Activated CD4-positive, alpha-beta T cell treated with anti-CD3 and anti-CD28 coated beads, Interleukin-2, Interleukin-6, amounts not matched to agents 100 ng/mL and 50 ng/mL, durations not matched to agents 16 hours and 8 hours (primary cell): ENCODE results near the gene LTBP1.
A peak's percentile ranks its signal among the peaks of the same experiment; 100 is the strongest.

Experiments used
- DNase-seq: peaks from one replicate; pipeline ENCODE4 v3.0.0-alpha.2; 2020

The LTBP1 gene

GRCh38 chr2:33284287-33284686, 337.5 kb downstream of the LTBP1 start:
- no peak for DNase-seq

- DNase-seq = no peak
Observed at GRCh38 chr2:33287507-33288005, 340.8 kb downstream of the LTBP1 start.

- no peak for DNase-seq
Observed at GRCh38 chr2:33288011-33288410, 341.3 kb downstream of the LTBP1 start.

GRCh38 chr2:33289961-33290360, 343.2 kb downstream of the LTBP1 start:
- no peak for DNase-seq

GRCh38 chr2:33291278-33292013, 344.7 kb downstream of the LTBP1 start:
- no peak for DNase-seq

GRCh38 chr2:33292063-33292462, 345.3 kb downstream of the LTBP1 start:
- no peak for DNase-seq

- DNase-seq = no peak
Observed at GRCh38 chr2:33292981-33293595, 346.3 kb downstream of the LTBP1 start.

GRCh38 chr2:33298233-33298632, 351.5 kb downstream of the LTBP1 start:
- no peak for DNase-seq

- no peak for DNase-seq
Observed at GRCh38 chr2:33301355-33301754, 354.6 kb downstream of the LTBP1 start.

- DNase-seq = no peak
Observed at GRCh38 chr2:33302348-33302747, 355.6 kb downstream of the LTBP1 start.

- no peak for DNase-seq
Observed at GRCh38 chr2:33304032-33304864, 357.5 kb downstream of the LTBP1 start.

GRCh38 chr2:33307659-33308270, 361.0 kb downstream of the LTBP1 start:
- DNase-seq = no peak

GRCh38 chr2:33312355-33312754, 365.6 kb downstream of the LTBP1 start:
- no peak for DNase-seq

GRCh38 chr2:33313039-33313438, 366.3 kb downstream of the LTBP1 start:
- no peak for DNase-seq

- DNase-seq = no peak
Observed at GRCh38 chr2:33314541-33314940, 367.8 kb downstream of the LTBP1 start.

GRCh38 chr2:33316328-33316727, 369.6 kb downstream of the LTBP1 start:
- DNase-seq = no peak

GRCh38 chr2:33317369-33318007, 370.7 kb downstream of the LTBP1 start:
- no peak for DNase-seq

- no peak for DNase-seq
Observed at GRCh38 chr2:33318456-33318855, 371.7 kb downstream of the LTBP1 start.

- peak; percentile 20 for DNase-seq
Observed at GRCh38 chr2:33320573-33320972, 373.8 kb downstream of the LTBP1 start.

- peak; percentile 89 for DNase-seq
Observed at GRCh38 chr2:33321236-33321771, 374.6 kb downstream of the LTBP1 start.

- peak; percentile 22 for DNase-seq
Observed at GRCh38 chr2:33321876-33322483, 375.2 kb downstream of the LTBP1 start.

GRCh38 chr2:33322612-33323011, 375.9 kb downstream of the LTBP1 start:
- DNase-seq = peak; percentile 68
